ENCODE results near the gene NOP10.

DNA sequence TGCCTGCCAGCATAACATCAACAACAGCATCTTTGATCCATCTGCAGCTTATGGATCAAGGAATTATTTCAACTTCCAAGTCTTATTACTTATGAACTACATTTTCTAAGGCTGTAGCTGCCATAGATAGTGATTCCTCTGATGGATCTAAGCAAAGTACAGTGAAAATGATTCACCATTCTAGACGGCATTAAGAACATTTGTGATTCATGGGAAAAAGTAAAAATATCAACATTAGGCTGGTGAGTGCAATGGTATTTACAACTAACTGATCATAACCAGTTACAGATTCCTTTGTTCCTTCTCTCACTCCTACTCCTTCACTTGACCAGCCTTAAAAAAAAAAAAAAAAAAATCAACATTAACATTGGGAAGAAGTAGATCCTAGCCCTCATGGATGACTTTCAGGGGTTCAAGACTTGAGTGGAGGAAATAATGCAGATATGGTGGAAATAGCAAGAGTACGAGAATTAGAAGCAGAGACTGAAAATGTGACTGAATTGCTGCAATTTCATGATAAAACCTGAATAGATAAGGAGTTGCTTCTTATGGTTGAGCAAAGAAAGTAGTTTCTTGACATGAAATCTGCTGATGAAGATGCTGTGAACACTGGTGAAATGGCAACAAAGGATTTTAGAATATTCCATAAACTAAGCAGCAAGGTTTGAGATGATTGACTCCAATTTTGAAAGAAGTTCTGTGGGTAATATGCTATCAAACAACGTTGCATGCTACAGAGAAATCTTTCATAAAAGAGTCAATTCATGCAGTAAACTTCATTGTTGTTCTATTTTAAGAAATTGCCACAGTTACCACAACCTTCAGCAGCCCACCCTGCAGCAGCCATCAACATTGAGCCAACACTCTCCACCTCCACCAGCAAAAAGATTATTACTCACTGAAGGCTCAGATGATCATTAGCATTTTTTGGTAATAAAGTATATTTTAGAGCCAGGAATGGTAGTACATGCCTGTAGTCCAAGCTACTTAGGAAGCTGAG lies 28.1 kb downstream of the NOP10 start:
- TF ChIP-seq EZH2 (IDR thresholded peaks at IDR 0.05; ENCODE audit: low read depth, low read length, severe bottlenecking) (no peak), TBP (IDR thresholded peaks at IDR 0.05; ENCODE audit: low read depth, low read length) (no peak), EP300 (IDR thresholded peaks at IDR 0.05; ENCODE audit: borderline replicate concordance in 1 of 2, low read depth in 2 of 2, low read length in 2 of 2) (no peak), TAF1 (IDR thresholded peaks at IDR 0.05; ENCODE audit: low read depth, low read length) (no peak), RXRA (IDR thresholded peaks at IDR 0.05; ENCODE audit: insufficient read depth, low read depth, low read length) (no peak), CEBPB (IDR thresholded peaks at IDR 0.05; ENCODE audit: low read depth, low read length) (no peak), SP1 (IDR thresholded peaks at IDR 0.05; ENCODE audit: low read depth, low read length) (no peak), POLR2AphosphoS5 (IDR thresholded peaks at IDR 0.05; ENCODE audit: low read depth, low read length) (no peak)
- TF ChIP-seq, protein P1, sequence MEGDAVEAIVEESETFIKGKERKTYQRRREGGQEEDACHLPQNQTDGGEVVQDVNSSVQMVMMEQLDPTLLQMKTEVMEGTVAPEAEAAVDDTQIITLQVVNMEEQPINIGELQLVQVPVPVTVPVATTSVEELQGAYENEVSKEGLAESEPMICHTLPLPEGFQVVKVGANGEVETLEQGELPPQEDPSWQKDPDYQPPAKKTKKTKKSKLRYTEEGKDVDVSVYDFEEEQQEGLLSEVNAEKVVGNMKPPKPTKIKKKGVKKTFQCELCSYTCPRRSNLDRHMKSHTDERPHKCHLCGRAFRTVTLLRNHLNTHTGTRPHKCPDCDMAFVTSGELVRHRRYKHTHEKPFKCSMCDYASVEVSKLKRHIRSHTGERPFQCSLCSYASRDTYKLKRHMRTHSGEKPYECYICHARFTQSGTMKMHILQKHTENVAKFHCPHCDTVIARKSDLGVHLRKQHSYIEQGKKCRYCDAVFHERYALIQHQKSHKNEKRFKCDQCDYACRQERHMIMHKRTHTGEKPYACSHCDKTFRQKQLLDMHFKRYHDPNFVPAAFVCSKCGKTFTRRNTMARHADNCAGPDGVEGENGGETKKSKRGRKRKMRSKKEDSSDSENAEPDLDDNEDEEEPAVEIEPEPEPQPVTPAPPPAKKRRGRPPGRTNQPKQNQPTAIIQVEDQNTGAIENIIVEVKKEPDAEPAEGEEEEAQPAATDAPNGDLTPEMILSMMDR (IDR thresholded peaks at IDR 0.05; ENCODE audit: control extremely low read depth in 1 of 3, insufficient read depth in 1 of 3, low read depth in 1 of 3, low read length in 3 of 3), result no peak

All from H1 (cell line).